Parathyroid adenoma (tissue), 2 donors: ENCODE data around the gene MTERF4.

ENCODE experiments used
- H2AFZ ChIP-seq: fragments of 300-600 bp; sonication (generic); one replicate; pipeline ENCODE4 v1.7.0; 2017; ENCODE audit warnings: antibody characterized with exemption, mild to moderate bottlenecking
- H3K27ac ChIP-seq: fragments of 300-600 bp; sonication (generic); one replicate; pipeline ENCODE4 v1.7.0; 2017
- H3K27me3 ChIP-seq: fragments of 300-600 bp; sonication (generic); one replicate; pipeline ENCODE4 v1.7.0; 2017; ENCODE audit warnings: low read length; ENCODE audit not compliant: control insufficient read depth, insufficient read depth
- H3K36me3 ChIP-seq: fragments of 300-600 bp; sonication (generic); one replicate; pipeline ENCODE4 v1.7.0; 2017; ENCODE audit warnings: low read length; ENCODE audit not compliant: control insufficient read depth, insufficient read depth
- H3K4me1 ChIP-seq: fragments of 300-600 bp; sonication (generic); one replicate; pipeline ENCODE4 v1.7.0; 2017; ENCODE audit warnings: control low read depth
- H3K4me2 ChIP-seq: fragments of 300-600 bp; sonication (generic); one replicate; pipeline ENCODE4 v1.7.0; 2017; ENCODE audit warnings: low read length
- H3K4me3 ChIP-seq: fragments of 300-600 bp; sonication (generic); one replicate; pipeline ENCODE4 v1.7.0; 2017; ENCODE audit warnings: low read depth, low read length
- H3K79me2 ChIP-seq: fragments of 300-600 bp; sonication (generic); one replicate; pipeline ENCODE4 v1.7.0; 2017; ENCODE audit warnings: control low read depth
- H3K9ac ChIP-seq: fragments of 300-600 bp; sonication (generic); one replicate; pipeline ENCODE4 v1.7.0; 2017; ENCODE audit warnings: mild to moderate bottlenecking
- H3K9me3 ChIP-seq: fragments of 300-600 bp; sonication (generic); one replicate; pipeline ENCODE4 v1.7.0; 2017; ENCODE audit warnings: low read length; ENCODE audit not compliant: control insufficient read depth
- CTCF ChIP-seq: fragments of 300-600 bp; sonication (generic); IDR thresholded peaks from one replicate; pipeline ENCODE4 v1.7.0; 2017; ENCODE audit warnings: antibody characterized with exemption, mild to moderate bottlenecking
- donor health status: primary hyperparathyroidism.

MTERF4 gene

GRCh38 chr2:241148891-241149674 is 47.0 kb upstream of the MTERF4 start, which contains the start of gene PASK:
Gene PASK (minus strand): TSS chr2:241149472. CDS start chr2:241143032, 6,440 bp downstream.
- Histone ChIP-seq H3K4me2 (peak within 1 kb of the TSS; percentile 94), H3K79me2 (peaks cover 5% of the 10 kb centered on the region), H3K4me1 (peaks cover 14% of the 10 kb centered on the region), H3K27ac (peak within 1 kb of the TSS; percentile 61), H3K27me3 (no peaks in the 10 kb centered on the region), H2AFZ (peak within 1 kb of the TSS; percentile 98), H3K9me3 (no peaks in the 10 kb centered on the region), H3K9ac (peak within 1 kb of the TSS; percentile 61), H3K4me3 (peak within 1 kb of the TSS; percentile 83), H3K36me3 (no peaks in the 10 kb centered on the region)
- no peak for TF ChIP-seq CTCF

DNA sequence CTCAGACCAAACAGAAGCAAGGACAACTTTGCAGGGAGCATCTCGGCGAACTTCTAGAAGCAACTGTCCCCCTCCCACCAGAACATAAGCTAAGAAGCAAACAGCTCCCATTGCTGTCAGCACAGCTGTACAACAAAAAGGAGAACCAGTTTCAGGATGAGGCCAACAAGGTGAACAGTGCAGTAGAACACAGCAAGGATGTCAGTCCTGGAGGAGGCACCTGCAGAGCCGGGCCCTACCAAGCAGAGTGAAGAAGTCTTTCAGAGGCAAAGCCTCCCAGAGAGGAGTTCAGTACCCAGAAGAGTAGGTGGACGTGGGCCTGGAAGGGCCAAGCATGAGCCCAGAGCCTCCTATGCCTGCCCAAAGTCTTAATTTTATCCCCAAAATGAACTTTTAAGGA is 46.2 kb upstream of the MTERF4 start:
- Histone ChIP-seq H3K4me3 (no peak overlapping the region), H3K9ac (no peak overlapping the region), H3K27ac (no peak overlapping the region), H3K4me2 (no peak overlapping the region), H2AFZ (peak overlapping the region; percentile 98), H3K9me3 (no peaks in the 10 kb centered on the region), H3K4me1 (peaks cover 14% of the 10 kb centered on the region), H3K27me3 (no peaks in the 10 kb centered on the region), H3K36me3 (no peaks in the 10 kb centered on the region), H3K79me2 (peaks cover 5% of the 10 kb centered on the region)
- no peak for TF ChIP-seq CTCF

DNA sequence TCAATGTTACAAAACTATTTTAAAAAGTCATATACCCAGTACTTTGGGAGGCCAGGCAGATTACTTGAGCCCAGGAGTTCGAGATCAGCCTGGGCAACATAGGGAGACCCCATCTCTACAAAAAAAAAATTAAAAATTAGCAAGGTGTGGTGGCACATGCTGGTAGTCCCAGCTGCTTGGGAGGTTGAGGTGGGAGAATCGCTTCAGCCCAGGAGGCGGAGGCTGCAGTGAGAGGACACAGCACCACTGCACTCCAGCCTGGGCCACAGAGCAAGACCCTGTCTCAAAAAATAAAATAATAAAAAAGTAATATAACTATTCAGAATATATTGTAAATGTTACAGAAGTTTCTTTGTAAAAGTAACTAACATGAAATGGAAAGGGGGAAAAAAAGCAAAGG is 45.2 kb upstream of the MTERF4 start:
- no peak for TF ChIP-seq CTCF
- peaks cover 5% of the 10 kb centered on the region for H3K79me2 ChIP-seq

GRCh38 chr2:241146286-241146685 is 44.2 kb upstream of the MTERF4 start:
- H2AFZ ChIP-seq = no peak overlapping the region

More for the DNA sequence above, 45.2 kb upstream of the MTERF4 start:
- Histone ChIP-seq H3K4me1 (peaks cover 14% of the 10 kb centered on the region), H3K27ac (no peak overlapping the region), H3K9me3 (no peaks in the 10 kb centered on the region), H3K9ac (no peak overlapping the region), H3K4me3 (no peak overlapping the region), H3K27me3 (no peaks in the 10 kb centered on the region), H2AFZ (no peak overlapping the region), H3K36me3 (no peaks in the 10 kb centered on the region), H3K4me2 (no peak overlapping the region)

More at GRCh38 chr2:241146286-241146685, 44.2 kb upstream of the MTERF4 start:
- no peaks in the 10 kb centered on the region for H3K36me3 ChIP-seq
- peaks cover 5% of the 10 kb centered on the region for H3K79me2 ChIP-seq
- H3K9ac ChIP-seq = no peak overlapping the region
- H3K4me1 ChIP-seq = peaks cover 13% of the 10 kb centered on the region
- TF ChIP-seq CTCF = no peak
- H3K9me3 ChIP-seq = no peaks in the 10 kb centered on the region
- no peak overlapping the region for H3K4me2 ChIP-seq
- H3K27me3 ChIP-seq = no peaks in the 10 kb centered on the region
- H3K4me3 ChIP-seq = no peak overlapping the region
- H3K27ac ChIP-seq = no peak overlapping the region
